MV-4-11 (cell line): Measurements from ENCODE around the gene C1QTNF3.
"Not testable (repeated sequence)": the region's sequence is repeated elsewhere in the genome, so short reads cannot be mapped to it uniquely, and the experiment has no call there.

Experiments used
- DNase-seq: peaks from one replicate; lab custom pipeline; 2025; lab: John Stamatoyannopoulos, UW

The C1QTNF3 gene

GRCh38 chr5:34051374-34051980 lies 8.5 kb upstream of the C1QTNF3 start:
- DNase-seq, result no peak

- DNase-seq, result peak; percentile 43
Observed at GRCh38 chr5:34047774-34048572, 5.0 kb upstream of the C1QTNF3 start.

- DNase-seq, result no peak
Observed at GRCh38 chr5:34047143-34047542, 4.1 kb upstream of the C1QTNF3 start.

GRCh38 chr5:34045996-34046395 lies 3.0 kb upstream of the C1QTNF3 start:
- no peak for DNase-seq

- DNase-seq, result no peak
Observed at GRCh38 chr5:34045023-34045422, 2.0 kb upstream of the C1QTNF3 start.

- no peak for DNase-seq
Observed at GRCh38 chr5:34042321-34042720, 692 bp downstream of the C1QTNF3 start.

GRCh38 chr5:34041247-34041972 lies 1.6 kb downstream of the C1QTNF3 start:
- no peak for DNase-seq

- DNase-seq, result no peak
Observed at GRCh38 chr5:34040472-34040871, 2.5 kb downstream of the C1QTNF3 start.

GRCh38 chr5:34039398-34040157 lies 3.4 kb downstream of the C1QTNF3 start:
- DNase-seq, result peak; percentile 2

GRCh38 chr5:34038838-34039237 lies 4.2 kb downstream of the C1QTNF3 start:
- DNase-seq, result no peak

- no peak for DNase-seq
Observed at GRCh38 chr5:34038390-34038789, 4.6 kb downstream of the C1QTNF3 start.

- DNase-seq, result no peak
Observed at GRCh38 chr5:34037726-34038125, 5.3 kb downstream of the C1QTNF3 start.

GRCh38 chr5:34035756-34036155 lies 7.3 kb downstream of the C1QTNF3 start:
- no peak for DNase-seq

GRCh38 chr5:34034534-34035327 lies 8.3 kb downstream of the C1QTNF3 start:
- no peak for DNase-seq

GRCh38 chr5:34031966-34032365 lies 11.0 kb downstream of the C1QTNF3 start:
- no peak for DNase-seq

GRCh38 chr5:34031117-34031516 lies 11.9 kb downstream of the C1QTNF3 start:
- DNase-seq, result no peak

GRCh38 chr5:34030585-34030984 lies 12.4 kb downstream of the C1QTNF3 start:
- DNase-seq, result not testable (repeated sequence)

- no peak for DNase-seq
Observed at GRCh38 chr5:34030048-34030447, 13.0 kb downstream of the C1QTNF3 start.

GRCh38 chr5:34028349-34028748 lies 14.7 kb downstream of the C1QTNF3 start:
- no peak for DNase-seq

- no peak for DNase-seq
Observed at GRCh38 chr5:34026089-34026761, 16.8 kb downstream of the C1QTNF3 start.
